Osteoblast (primary cell): ENCODE data around the gene TRAM1L1. TPM values are rescaled to one million over a fixed set of nuclear protein-coding genes. Genes with fewer than 3 reads are reported as not detected.

Experiments used
- DNase-seq: peaks from one replicate; pipeline ENCODE4 v3.0.0; 2011; ENCODE audit warnings: low spot score, mixed read lengths; ENCODE audit not compliant: insufficient read length; ENCODE audit errors: missing footprints
- H2AFZ ChIP-seq: 2 replicates; pipeline ENCODE4 v1.6.0; 2011; ENCODE audit warnings: mild to moderate bottlenecking, low read length
- H3K27ac ChIP-seq: 2 replicates; pipeline ENCODE4 v1.5.1; 2011; ENCODE audit warnings: mild to moderate bottlenecking, low read depth, low read length, moderate library complexity
- H3K27me3 ChIP-seq: 2 replicates; pipeline ENCODE4 v1.6.0; 2012; ENCODE audit warnings: mild to moderate bottlenecking, control low read depth, inconsistent platforms, low read length, moderate library complexity; ENCODE audit not compliant: insufficient read depth
- H3K36me3 ChIP-seq: 2 replicates; pipeline ENCODE4 v1.5.1; 2011; ENCODE audit warnings: mild to moderate bottlenecking, low read length, control low read depth, moderate library complexity; ENCODE audit not compliant: insufficient read depth
- H3K4me1 ChIP-seq: 2 replicates; pipeline ENCODE4 v1.5.1; 2011; ENCODE audit warnings: mild to moderate bottlenecking, low read length, control low read depth, moderate library complexity; ENCODE audit not compliant: insufficient read depth
- H3K4me2 ChIP-seq: 2 replicates; pipeline ENCODE4 v1.6.0; 2011; ENCODE audit warnings: mild to moderate bottlenecking, low read length; ENCODE audit not compliant: insufficient read depth
- H3K4me3 ChIP-seq: fragments of 200-600 bp; sonication (generic); 3 replicates; pipeline ENCODE4 v1.5.1; 2012; ENCODE audit warnings: mild to moderate bottlenecking, low read length, inconsistent platforms; ENCODE audit not compliant: insufficient read depth
- H3K79me2 ChIP-seq: 2 replicates; pipeline ENCODE4 v1.6.0; 2012; ENCODE audit warnings: mild to moderate bottlenecking, low read length, control low read depth, inconsistent platforms; ENCODE audit not compliant: insufficient read depth
- H3K9me3 ChIP-seq: 2 replicates; pipeline ENCODE4 v1.5.1; 2011; ENCODE audit warnings: low read depth, low read length, control low read depth
- H4K20me1 ChIP-seq: 2 replicates; pipeline ENCODE4 v1.6.0; 2012; ENCODE audit warnings: mild to moderate bottlenecking, low read length, control low read depth; ENCODE audit not compliant: insufficient read depth
- CTCF ChIP-seq: IDR thresholded peaks from 2 replicates; pipeline ENCODE4 v1.5.1; 2011; ENCODE audit warnings: mild to moderate bottlenecking, low read depth, low read length, moderate library complexity; ENCODE audit errors: extremely low read depth
- total RNA-seq: library from RNA; depleted of rRNA; stranded (reverse); fragments of >200 nt; gene quantifications from 2 replicates; pipeline ENCODE4 v1.2.3, GENCODE V29; 2012

TRAM1L1 gene
- total RNA-seq, 1 donor, result 4.3 TPM

GRCh38 chr4:117042962-117043361 is 42.4 kb downstream of the TRAM1L1 start:
- H3K9me3 ChIP-seq, result no peaks in the 10 kb centered on the region
- H3K27me3 ChIP-seq, result no peaks in the 10 kb centered on the region
- no peaks in the 10 kb centered on the region for H3K36me3 ChIP-seq
- H3K4me2 ChIP-seq, result no peak overlapping the region
- no peaks in the 10 kb centered on the region for H4K20me1 ChIP-seq
- H3K27ac ChIP-seq, result no peak overlapping the region
- H3K4me1 ChIP-seq, result no peaks in the 10 kb centered on the region
- no peak for TF ChIP-seq CTCF
- no peak for DNase-seq
- no peak overlapping the region for H3K4me3 ChIP-seq
- H3K79me2 ChIP-seq, result no peaks in the 10 kb centered on the region
- no peak overlapping the region for H2AFZ ChIP-seq
